H9 (cell line): Measurements from ENCODE around the gene MINPP1. TPM values are rescaled to one million over a fixed set of nuclear protein-coding genes. Genes with fewer than 3 reads are reported as not detected.

ENCODE experiments used
- DNase-seq: peaks from one replicate; pipeline ENCODE4 v3.0.0-alpha.2; 2017
- H2AFZ ChIP-seq: one replicate; pipeline ENCODE4 v1.6.1; 2013; ENCODE audit warnings: mild to moderate bottlenecking, low read length, control low read depth, moderate library complexity
- H2AK5ac ChIP-seq: 2 replicates; pipeline ENCODE4 v1.6.1; 2013; ENCODE audit warnings: low read length, control low read depth, mixed read lengths; ENCODE audit not compliant: insufficient read length
- H2BK120ac ChIP-seq: one replicate; pipeline ENCODE4 v1.6.1; 2013; ENCODE audit warnings: low read depth, mild to moderate bottlenecking, low read length, control low read depth, inconsistent platforms; ENCODE audit not compliant: poor library complexity, severe bottlenecking
- H2BK12ac ChIP-seq: 2 replicates; pipeline ENCODE4 v1.6.1; 2013; ENCODE audit warnings: low read length, control low read depth, mixed read lengths, low read depth; ENCODE audit not compliant: insufficient read length
- H2BK15ac ChIP-seq: 2 replicates; pipeline ENCODE4 v1.6.1; 2013; ENCODE audit warnings: low read depth, low read length, control low read depth
- H2BK20ac ChIP-seq: one replicate; pipeline ENCODE4 v1.6.1; 2013; ENCODE audit warnings: low read depth, mild to moderate bottlenecking, low read length, control low read depth, inconsistent platforms; ENCODE audit not compliant: poor library complexity, severe bottlenecking
- H2BK5ac ChIP-seq: 2 replicates; pipeline ENCODE4 v1.6.1; 2013; ENCODE audit warnings: low read length, control low read depth, mixed read lengths; ENCODE audit not compliant: insufficient read length
- H3K14ac ChIP-seq: 2 replicates; pipeline ENCODE4 v1.6.1; 2013; ENCODE audit warnings: low read length, control low read depth; ENCODE audit not compliant: insufficient read depth
- H3K18ac ChIP-seq: 2 replicates; pipeline ENCODE4 v1.6.1; 2013; ENCODE audit warnings: low read depth, mild to moderate bottlenecking, mixed read lengths, low read length, control low read depth; ENCODE audit not compliant: insufficient read length
- H3K23ac ChIP-seq: 2 replicates; pipeline ENCODE4 v1.6.1; 2013; ENCODE audit warnings: low read length, control low read depth, mixed read lengths, low read depth; ENCODE audit not compliant: insufficient read length
- H3K23me2 ChIP-seq: 2 replicates; pipeline ENCODE4 v1.6.1; 2013; ENCODE audit warnings: low read depth, mild to moderate bottlenecking, mixed read lengths, low read length, control low read depth; ENCODE audit not compliant: insufficient read length, poor library complexity, severe bottlenecking
- H3K27ac ChIP-seq: 2 replicates; pipeline ENCODE4 v1.5.1; 2013; ENCODE audit warnings: low read length, control low read depth, mixed read lengths, low read depth; ENCODE audit not compliant: insufficient read length
- H3K27me3 ChIP-seq: 2 replicates; pipeline ENCODE4 v1.6.1; 2013; ENCODE audit warnings: low read length, control low read depth, inconsistent platforms; ENCODE audit not compliant: insufficient read depth
- H3K4ac ChIP-seq: 2 replicates; pipeline ENCODE4 v1.6.1; 2013; ENCODE audit warnings: low read depth, mild to moderate bottlenecking, control low read depth, inconsistent platforms, low read length, moderate library complexity
- H3K4me1 ChIP-seq: 2 replicates; pipeline ENCODE4 v1.6.1; 2013; ENCODE audit warnings: low read length, control low read depth, inconsistent platforms; ENCODE audit not compliant: insufficient read depth
- H3K4me2 ChIP-seq: 2 replicates; pipeline ENCODE4 v1.6.1; 2013; ENCODE audit warnings: low read length, control low read depth, mixed read lengths; ENCODE audit not compliant: insufficient read length, insufficient read depth
- H3K56ac ChIP-seq: 2 replicates; pipeline ENCODE4 v1.6.1; 2013; ENCODE audit warnings: low read depth, mild to moderate bottlenecking, mixed read lengths, low read length, control low read depth; ENCODE audit not compliant: insufficient read length
- H3K79me1 ChIP-seq: 2 replicates; pipeline ENCODE4 v1.6.1; 2013; ENCODE audit warnings: low read depth, mild to moderate bottlenecking, moderate library complexity, low read length, control low read depth, inconsistent platforms; ENCODE audit not compliant: insufficient read depth, poor library complexity, severe bottlenecking
- H3K79me2 ChIP-seq: 2 replicates; pipeline ENCODE4 v1.6.1; 2013; ENCODE audit warnings: low read length, control low read depth, inconsistent platforms; ENCODE audit not compliant: insufficient read depth
- H3K9ac ChIP-seq: 2 replicates; pipeline ENCODE4 v1.6.1; 2013; ENCODE audit warnings: low read length, control low read depth, mixed read lengths; ENCODE audit not compliant: insufficient read length; ENCODE audit errors: extremely low read depth
- H3K9me3 ChIP-seq: one replicate; pipeline ENCODE4 v1.6.1; 2013; ENCODE audit warnings: low read depth, low read length, inconsistent platforms; ENCODE audit not compliant: control insufficient read depth
- H3T11ph ChIP-seq: one replicate; pipeline ENCODE4 v1.6.1; 2013; ENCODE audit warnings: mild to moderate bottlenecking, low read length, control low read depth, inconsistent platforms
- H4K20me1 ChIP-seq: one replicate; pipeline ENCODE4 v1.6.1; 2013; ENCODE audit not compliant: control insufficient read depth, insufficient read length, insufficient read depth
- H4K5ac ChIP-seq: 2 replicates; pipeline ENCODE4 v1.6.1; 2013; ENCODE audit warnings: low read depth, mild to moderate bottlenecking, mixed read lengths, low read length, control low read depth; ENCODE audit not compliant: insufficient read length
- H4K8ac ChIP-seq: replicated peaks from 2 replicates; pipeline ENCODE4 v1.6.1; 2013; ENCODE audit warnings: low read length, control low read depth, mixed read lengths, low read depth; ENCODE audit not compliant: insufficient read length
- H4K91ac ChIP-seq: 2 replicates; pipeline ENCODE4 v1.6.1; 2013; ENCODE audit warnings: low read depth, mild to moderate bottlenecking, moderate library complexity, mixed read lengths, low read length, control low read depth; ENCODE audit not compliant: insufficient read length
- H3K27ac Mint-ChIP-seq, 3 experiments: 2 replicates in 2 of 3; 3 replicates in 1 of 3; pipeline ENCODE4 v1.8.0; 2020 to 2021; ENCODE audit warnings: mixed read lengths in 3 of 3, mild to moderate bottlenecking in 1 of 3, moderate library complexity in 1 of 3
- H3K27me3 Mint-ChIP-seq: 2 replicates; pipeline ENCODE4 v1.8.0; 2021; ENCODE audit warnings: low read depth, mild to moderate bottlenecking, moderate library complexity, mixed read lengths
- H3K36me3 Mint-ChIP-seq, 3 experiments: 2 replicates in 2 of 3; 3 replicates in 1 of 3; pipeline ENCODE4 v1.8.0; 2020 to 2021; ENCODE audit warnings: low read depth in 3 of 3, mixed read lengths in 3 of 3; ENCODE audit not compliant: insufficient read depth in 1 of 3
- H3K4me1 Mint-ChIP-seq, 2 experiments: 2 replicates each; pipeline ENCODE4 v1.8.0; 2020; ENCODE audit warnings: mixed read lengths in 2 of 2
- H3K4me3 Mint-ChIP-seq, 2 experiments: 2 replicates in 1 of 2; 3 replicates in 1 of 2; pipeline ENCODE4 v1.8.0; 2020 to 2021; ENCODE audit warnings: mild to moderate bottlenecking in 2 of 2, mixed read lengths in 2 of 2, moderate library complexity in 1 of 2
- H3K9me3 Mint-ChIP-seq, 2 experiments: 2 replicates in 1 of 2; 3 replicates in 1 of 2; pipeline ENCODE4 v1.8.0; 2020; ENCODE audit warnings: mild to moderate bottlenecking in 2 of 2, mixed read lengths in 2 of 2, moderate library complexity in 1 of 2
- total RNA-seq: library from RNA; stranded (reverse); gene quantifications from 2 replicates; pipeline ENCODE4 v1.2.1, GENCODE V29; 2021
- TF ChIP-seq, protein P1 (sequence below): fragments of 200-600 bp; sonication (generic); conservative IDR thresholded peaks from 3 replicates; pipeline ENCODE4 v1.8.0; 2021; ENCODE audit warnings: antibody characterized with exemption, mild to moderate bottlenecking

MINPP1 gene
- total RNA-seq, 1 experiment from 2014 or later: 30.3 TPM

DNA sequence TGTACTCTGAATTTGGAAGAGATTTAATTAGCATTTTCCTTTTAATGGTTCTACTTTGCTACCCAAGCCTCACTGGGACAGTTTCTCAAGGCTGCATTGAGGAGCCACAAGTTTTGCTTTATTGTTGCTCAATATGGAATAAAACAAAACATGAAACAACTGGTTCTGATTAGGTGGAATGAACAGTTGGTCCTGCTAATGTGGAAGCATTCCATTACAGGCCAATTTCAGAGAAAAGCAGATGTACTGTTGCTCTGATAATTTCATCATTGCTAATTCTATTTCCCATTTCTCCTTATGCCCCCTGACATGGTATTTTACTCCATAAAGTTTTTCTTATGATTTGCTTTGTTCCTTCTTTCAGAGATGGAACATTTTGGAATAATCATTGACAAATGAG, 89.0 kb downstream of the MINPP1 start:
- Histone ChIP-seq H3K18ac (no peak overlapping the region), H2BK120ac (no peak overlapping the region), H2BK5ac (no peak overlapping the region), H3K79me1 (no peaks in the 10 kb centered on the region), H4K20me1 (no peaks in the 10 kb centered on the region), H3K4me2 (no peak overlapping the region), H3K4ac (no peak overlapping the region), H3K9me3 (no peaks in the 10 kb centered on the region), H3K23me2 (no peaks in the 10 kb centered on the region), H3T11ph (no peak overlapping the region), H3K79me2 (no peaks in the 10 kb centered on the region), H3K4me1 (no peaks in the 10 kb centered on the region), H3K23ac (no peak overlapping the region), H3K56ac (no peak overlapping the region), H2BK20ac (no peak overlapping the region), H2AK5ac (no peak overlapping the region), H2BK12ac (no peak overlapping the region), H2AFZ (no peak overlapping the region), H4K91ac (no peak overlapping the region), H3K27ac (no peak overlapping the region), H3K27me3 (no peaks in the 10 kb centered on the region; the same call in 1 of the 2 replicates), H2BK15ac (no peak overlapping the region), H3K9ac (no peak overlapping the region), H4K8ac (no peak overlapping the region), H3K14ac (no peak overlapping the region), H4K5ac (no peak overlapping the region)
- no peaks in the 10 kb centered on the region for H3K27me3 Mint-ChIP-seq
- no peaks in the 10 kb centered on the region for H3K9me3 Mint-ChIP-seq
- no peak for DNase-seq
- peaks cover 0 to 6% of the 10 kb centered on the region in 2 experiments; a peak in 1 of 4 replicates for H3K4me1 Mint-ChIP-seq
- TF ChIP-seq, protein P1, sequence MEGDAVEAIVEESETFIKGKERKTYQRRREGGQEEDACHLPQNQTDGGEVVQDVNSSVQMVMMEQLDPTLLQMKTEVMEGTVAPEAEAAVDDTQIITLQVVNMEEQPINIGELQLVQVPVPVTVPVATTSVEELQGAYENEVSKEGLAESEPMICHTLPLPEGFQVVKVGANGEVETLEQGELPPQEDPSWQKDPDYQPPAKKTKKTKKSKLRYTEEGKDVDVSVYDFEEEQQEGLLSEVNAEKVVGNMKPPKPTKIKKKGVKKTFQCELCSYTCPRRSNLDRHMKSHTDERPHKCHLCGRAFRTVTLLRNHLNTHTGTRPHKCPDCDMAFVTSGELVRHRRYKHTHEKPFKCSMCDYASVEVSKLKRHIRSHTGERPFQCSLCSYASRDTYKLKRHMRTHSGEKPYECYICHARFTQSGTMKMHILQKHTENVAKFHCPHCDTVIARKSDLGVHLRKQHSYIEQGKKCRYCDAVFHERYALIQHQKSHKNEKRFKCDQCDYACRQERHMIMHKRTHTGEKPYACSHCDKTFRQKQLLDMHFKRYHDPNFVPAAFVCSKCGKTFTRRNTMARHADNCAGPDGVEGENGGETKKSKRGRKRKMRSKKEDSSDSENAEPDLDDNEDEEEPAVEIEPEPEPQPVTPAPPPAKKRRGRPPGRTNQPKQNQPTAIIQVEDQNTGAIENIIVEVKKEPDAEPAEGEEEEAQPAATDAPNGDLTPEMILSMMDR: no peak
- H3K36me3 Mint-ChIP-seq: no peaks in the 10 kb centered on the region
- H3K27ac Mint-ChIP-seq: no peak overlapping the region
- no peak overlapping the region for H3K4me3 Mint-ChIP-seq
